ENCODE results near the gene PALLD. TPM values are rescaled to one million over a fixed set of nuclear protein-coding genes. Genes with fewer than 3 reads are reported as not detected.

Gene PALLD
- total RNA-seq, 2 experiments from 2014 or later = 1.2 to 1.3 TPM

- no peaks in the 10 kb centered on the region for H3K9me3 Mint-ChIP-seq (ENCODE audit: insufficient read depth)
- no peak overlapping the region for H3K4me3 Mint-ChIP-seq
- DNase-seq (no peak), ATAC-seq (no peak)
- no peaks in the 10 kb centered on the region for H3K36me3 Mint-ChIP-seq (ENCODE audit: low read depth)
- no peak overlapping the region for H3K27ac Mint-ChIP-seq
- CTCF ChIA-PET = interaction anchor here (0.9 to 1.0 kb wide), 2 partner anchors 331 to 402 kb away, joined by 3 read pairs; no protein-coding TSS in a partner anchor
- POLR2A ChIA-PET = no interaction called here
- peaks cover 1% of the 10 kb centered on the region for H3K27me3 Mint-ChIP-seq (ENCODE audit: low read depth)
- H3K4me1 Mint-ChIP-seq (ENCODE audit: low read depth) = no peaks in the 10 kb centered on the region
Observed at GRCh38 chr4:168917138-168917779, 420.4 kb downstream of the PALLD start.

- H3K4me3 Mint-ChIP-seq = no peak overlapping the region
- CTCF ChIA-PET = interaction anchor here (0.9 to 1.7 kb wide), 3 partner anchors 11 to 734 kb away, joined by 3 to 4 read pairs (median 3); partner anchors contain the start of gene DDX60L
Observed at GRCh38 chr4:168919706-168920324, 423.0 kb downstream of the PALLD start.

GRCh38 chr4:168920441-168921065 is 423.7 kb downstream of the PALLD start:
- H3K36me3 Mint-ChIP-seq (ENCODE audit: low read depth) = no peaks in the 10 kb centered on the region
- CTCF ChIA-PET = interaction anchor here (0.8 to 2.0 kb wide), 8 partner anchors 8 to 646 kb away, joined by 3 to 4 read pairs (median 4); partner anchors contain the start of gene DDX60L
- no peaks in the 10 kb centered on the region for H3K4me1 Mint-ChIP-seq (ENCODE audit: low read depth)
- no peak overlapping the region for H3K4me3 Mint-ChIP-seq
- H3K9me3 Mint-ChIP-seq (ENCODE audit: insufficient read depth) = no peaks in the 10 kb centered on the region
- POLR2A ChIA-PET = interaction anchor here (0.6 kb wide), 1 partner anchor 378 kb away, joined by 3 read pairs; no protein-coding TSS in a partner anchor
- DNase-seq (no peak), ATAC-seq (no peak)
- no peaks in the 10 kb centered on the region for H3K27me3 Mint-ChIP-seq (ENCODE audit: low read depth)
- no peak overlapping the region for H3K27ac Mint-ChIP-seq

More at GRCh38 chr4:168919706-168920324, 423.0 kb downstream of the PALLD start:
- no peaks in the 10 kb centered on the region for H3K9me3 Mint-ChIP-seq (ENCODE audit: insufficient read depth)
- POLR2A ChIA-PET = no interaction called here
- H3K27ac Mint-ChIP-seq = no peak overlapping the region
- DNase-seq = no peak
- H3K27me3 Mint-ChIP-seq (ENCODE audit: low read depth) = no peaks in the 10 kb centered on the region
- no peaks in the 10 kb centered on the region for H3K36me3 Mint-ChIP-seq (ENCODE audit: low read depth)
- no peaks in the 10 kb centered on the region for H3K4me1 Mint-ChIP-seq (ENCODE audit: low read depth)
- ATAC-seq = no peak

- no peaks in the 10 kb centered on the region for H3K9me3 Mint-ChIP-seq (ENCODE audit: insufficient read depth)
- ATAC-seq (peak; percentile 61), DNase-seq (peak; percentile 62)
- POLR2A ChIA-PET = interaction anchor here (0.6 kb wide), 1 partner anchor 466 kb away, joined by 3 read pairs; no protein-coding TSS in a partner anchor
- no peak overlapping the region for H3K27ac Mint-ChIP-seq
- no peaks in the 10 kb centered on the region for H3K36me3 Mint-ChIP-seq (ENCODE audit: low read depth)
- no peak overlapping the region for H3K4me3 Mint-ChIP-seq
- no peaks in the 10 kb centered on the region for H3K27me3 Mint-ChIP-seq (ENCODE audit: low read depth)
- no peaks in the 10 kb centered on the region for H3K4me1 Mint-ChIP-seq (ENCODE audit: low read depth)
- CTCF ChIA-PET = interaction anchor here (0.8 to 4.1 kb wide), 32 partner anchors 9 to 642 kb away, joined by 3 to 27 read pairs (median 4); partner anchors contain the start of gene CBR4
Observed at GRCh38 chr4:168923526-168924194, 426.8 kb downstream of the PALLD start.

- POLR2A ChIA-PET = no interaction called here
- Mint-ChIP-seq H3K4me1 (ENCODE audit: low read depth) (no peaks in the 10 kb centered on the region), H3K9me3 (ENCODE audit: insufficient read depth) (no peaks in the 10 kb centered on the region), H3K27ac (no peak overlapping the region), H3K4me3 (no peak overlapping the region), H3K27me3 (ENCODE audit: low read depth) (no peaks in the 10 kb centered on the region), H3K36me3 (ENCODE audit: low read depth) (no peaks in the 10 kb centered on the region)
- ATAC-seq (no peak), DNase-seq (no peak)
- CTCF ChIA-PET = interaction anchor here (0.8 to 4.1 kb wide), 13 partner anchors 11 to 642 kb away, joined by 3 to 27 read pairs (median 6); partner anchors contain the start of gene CBR4
Observed at GRCh38 chr4:168924667-168925066, 427.8 kb downstream of the PALLD start.

GRCh38 chr4:168925789-168926490 is 429.1 kb downstream of the PALLD start:
- Mint-ChIP-seq H3K4me3 (no peak overlapping the region), H3K9me3 (ENCODE audit: insufficient read depth) (no peaks in the 10 kb centered on the region), H3K4me1 (ENCODE audit: low read depth) (no peaks in the 10 kb centered on the region), H3K27ac (no peak overlapping the region), H3K27me3 (ENCODE audit: low read depth) (no peaks in the 10 kb centered on the region), H3K36me3 (ENCODE audit: low read depth) (no peaks in the 10 kb centered on the region)
- ChIA-PET CTCF (no interaction called here), POLR2A (no interaction called here)
- DNase-seq (no peak), ATAC-seq (no peak)

- H3K9me3 Mint-ChIP-seq (ENCODE audit: insufficient read depth) = peaks cover 17% of the 10 kb centered on the region
- no peak overlapping the region for H3K27ac Mint-ChIP-seq
- DNase-seq = no peak
- H3K27me3 Mint-ChIP-seq (ENCODE audit: low read depth) = no peaks in the 10 kb centered on the region
- ChIA-PET POLR2A (no interaction called here), CTCF (no interaction called here)
- no peak overlapping the region for H3K4me3 Mint-ChIP-seq
- H3K36me3 Mint-ChIP-seq (ENCODE audit: low read depth) = peaks cover 7% of the 10 kb centered on the region
- ATAC-seq = no peak
- no peaks in the 10 kb centered on the region for H3K4me1 Mint-ChIP-seq (ENCODE audit: low read depth)
Observed at GRCh38 chr4:168928346-168928745, 431.5 kb downstream of the PALLD start.

- H3K4me1 Mint-ChIP-seq (ENCODE audit: low read depth) = no peaks in the 10 kb centered on the region
- H3K27ac Mint-ChIP-seq = no peak overlapping the region
Observed at GRCh38 chr4:168928875-168929274, 432.0 kb downstream of the PALLD start.

GRCh38 chr4:168930413-168931196 is 433.8 kb downstream of the PALLD start:
- Mint-ChIP-seq H3K4me1 (ENCODE audit: low read depth) (no peaks in the 10 kb centered on the region), H3K9me3 (ENCODE audit: insufficient read depth) (peaks cover 27% of the 10 kb centered on the region)
- CTCF ChIA-PET = interaction anchor here (1.3 kb wide), 1 partner anchor 80 kb away, joined by 6 read pairs; the partner anchor contains the start of gene CBR4

More at GRCh38 chr4:168928875-168929274, 432.0 kb downstream of the PALLD start:
- ChIA-PET CTCF (interaction anchor here (1.3 kb wide), 1 partner anchor 82 kb away, joined by 6 read pairs; the partner anchor contains the start of gene CBR4), POLR2A (no interaction called here)
- Mint-ChIP-seq H3K4me3 (no peak overlapping the region), H3K27me3 (ENCODE audit: low read depth) (no peaks in the 10 kb centered on the region), H3K9me3 (ENCODE audit: insufficient read depth) (peaks cover 22% of the 10 kb centered on the region), H3K36me3 (ENCODE audit: low read depth) (peaks cover 7% of the 10 kb centered on the region)
- ATAC-seq (no peak), DNase-seq (no peak)

GRCh38 chr4:168931215-168931650 is 434.4 kb downstream of the PALLD start:
- ATAC-seq (no peak), DNase-seq (no peak)
- H3K9me3 Mint-ChIP-seq (ENCODE audit: insufficient read depth) = peaks cover 27% of the 10 kb centered on the region
- H3K4me1 Mint-ChIP-seq (ENCODE audit: low read depth) = no peaks in the 10 kb centered on the region
- H3K27me3 Mint-ChIP-seq (ENCODE audit: low read depth) = no peaks in the 10 kb centered on the region
- ChIA-PET CTCF (no interaction called here), POLR2A (no interaction called here)
- no peak overlapping the region for H3K4me3 Mint-ChIP-seq
- H3K27ac Mint-ChIP-seq = no peak overlapping the region
- peaks cover 7% of the 10 kb centered on the region for H3K36me3 Mint-ChIP-seq (ENCODE audit: low read depth)

More at GRCh38 chr4:168930413-168931196, 433.8 kb downstream of the PALLD start:
- POLR2A ChIA-PET = no interaction called here
- H3K27me3 Mint-ChIP-seq (ENCODE audit: low read depth) = no peaks in the 10 kb centered on the region
- peaks cover 7% of the 10 kb centered on the region for H3K36me3 Mint-ChIP-seq (ENCODE audit: low read depth)
- H3K4me3 Mint-ChIP-seq = no peak overlapping the region
- DNase-seq = no peak
- no peak for ATAC-seq
- no peak overlapping the region for H3K27ac Mint-ChIP-seq
